NOMO-1 treated with DMSO at 0.1 percent for 48 hours (cell line): ENCODE data around the gene TMEM213.
"Not testable (repeated sequence)": the region's sequence is repeated elsewhere in the genome, so short reads cannot be mapped to it uniquely, and the experiment has no call there.

Experiments
- DNase-seq: peaks from one replicate; lab custom pipeline; 2025; ENCODE audit not compliant: unreplicated experiment; lab: John Stamatoyannopoulos, UW

Gene TMEM213

GRCh38 chr7:138796038-138796615 is 1.7 kb upstream of the TMEM213 start:
- no peak for DNase-seq

- DNase-seq, result not testable (repeated sequence)
Measured at GRCh38 chr7:138797046-138797445, 748 bp upstream of the TMEM213 start.

- no peak for DNase-seq
Measured at GRCh38 chr7:138798836-138799235, 1.0 kb downstream of the TMEM213 start.

- no peak for DNase-seq
Measured at GRCh38 chr7:138799336-138800000, 1.7 kb downstream of the TMEM213 start.

GRCh38 chr7:138801256-138801655 is 3.5 kb downstream of the TMEM213 start:
- no peak for DNase-seq

GRCh38 chr7:138802706-138803105 is 4.9 kb downstream of the TMEM213 start:
- DNase-seq, result no peak

- DNase-seq, result no peak
Measured at GRCh38 chr7:138804618-138805017, 6.8 kb downstream of the TMEM213 start.

- DNase-seq, result no peak
Measured at GRCh38 chr7:138809346-138809745, 11.6 kb downstream of the TMEM213 start.

- not testable (repeated sequence) for DNase-seq
Measured at GRCh38 chr7:138811327-138811726, 13.5 kb downstream of the TMEM213 start.

- DNase-seq, result no peak
Measured at GRCh38 chr7:138813945-138814344, 16.2 kb downstream of the TMEM213 start.

- no peak for DNase-seq
Measured at GRCh38 chr7:138814816-138815332, 17.1 kb downstream of the TMEM213 start.

GRCh38 chr7:138816650-138817049 is 18.9 kb downstream of the TMEM213 start:
- DNase-seq, result no peak

GRCh38 chr7:138819625-138820024 is 21.8 kb downstream of the TMEM213 start:
- no peak for DNase-seq

- DNase-seq, result no peak
Measured at GRCh38 chr7:138821912-138822311, 24.1 kb downstream of the TMEM213 start.

GRCh38 chr7:138822867-138823535 is 25.2 kb downstream of the TMEM213 start:
- DNase-seq, result no peak

- DNase-seq, result no peak
Measured at GRCh38 chr7:138825049-138825721, 27.4 kb downstream of the TMEM213 start.

- no peak for DNase-seq
Measured at GRCh38 chr7:138828302-138828701, 30.5 kb downstream of the TMEM213 start.

GRCh38 chr7:138829335-138829734 is 31.5 kb downstream of the TMEM213 start:
- DNase-seq, result no peak

GRCh38 chr7:138832966-138833365 is 35.2 kb downstream of the TMEM213 start:
- no peak for DNase-seq

GRCh38 chr7:138833596-138833995 is 35.8 kb downstream of the TMEM213 start:
- no peak for DNase-seq

- no peak for DNase-seq
Measured at GRCh38 chr7:138834583-138834982, 36.8 kb downstream of the TMEM213 start.

- no peak for DNase-seq
Measured at GRCh38 chr7:138835087-138835486, 37.3 kb downstream of the TMEM213 start.
